SK-N-SH (cell line): ENCODE data around the gene PXN. TPM values are rescaled to one million over a fixed set of nuclear protein-coding genes. Genes with fewer than 3 reads are reported as not detected.

ENCODE experiments used
- CTCF ChIA-PET: fragments of 300-600, 350-600 bp; formaldehyde crosslinking; extraction: SDS; loops from one replicate; lab custom pipeline; 2021; lab: Yijun Ruan, JAX
- POLR2A ChIA-PET: fragments of 350-600 bp; sonication (Branson Sonifier 250); formaldehyde crosslinking; extraction: SDS; loops from one replicate; lab custom pipeline; 2020; ENCODE audit warnings: antibody characterized with exemption, inconsistent platforms; lab: Yijun Ruan, JAX
- DNase-seq: peaks from one replicate; pipeline ENCODE4 v3.0.0; 2012
- H2AFZ ChIP-seq: fragments of 200-600 bp; sonication (generic); 2 replicates; pipeline ENCODE4 v1.8.1; 2016; ENCODE audit warnings: antibody characterized with exemption, mild to moderate bottlenecking, low read depth
- H3F3A ChIP-seq: fragments of 200-600 bp; sonication (generic); replicated peaks from 2 replicates; pipeline ENCODE3; 2016; ENCODE audit warnings: antibody characterized with exemption, mild to moderate bottlenecking; ENCODE audit not compliant: insufficient read depth
- H3K27ac ChIP-seq, 2 experiments: fragments of 200-500 bp in 1 of 2; fragments of 200-600 bp in 1 of 2; sonication (Bioruptor generic) in 1 of 2; sonication (generic), shearing (Covaris generic) in 1 of 2; 2 replicates each; pipeline versions ENCODE4 v1.5.1 to v1.6.1; 2014 to 2016; ENCODE audit warnings: low read depth in 2 of 2, inconsistent platforms in 1 of 2, low read length in 1 of 2, mild to moderate bottlenecking in 1 of 2, mixed read lengths in 1 of 2
- H3K27me3 ChIP-seq: fragments of 200-600 bp; sonication (generic), shearing (Covaris generic); 2 replicates; pipeline ENCODE4 v1.6.1; 2016; ENCODE audit warnings: mixed run types; ENCODE audit not compliant: insufficient read depth
- H3K36me3 ChIP-seq, 2 experiments: fragments of 200-500 bp in 1 of 2; fragments of 200-600 bp in 1 of 2; sonication (Bioruptor generic) in 1 of 2; sonication (generic) in 1 of 2; replicated peaks in 1 of 2; 2 replicates each; pipeline versions ENCODE3 to v1.5.1; 2014 to 2016; ENCODE audit warnings: low read length in 1 of 2, mild to moderate bottlenecking in 1 of 2; ENCODE audit not compliant: insufficient read depth in 2 of 2, control insufficient read depth in 1 of 2
- H3K4me1 ChIP-seq, 2 experiments: fragments of 200-500 bp in 1 of 2; fragments of 200-600 bp in 1 of 2; sonication (Bioruptor generic) in 1 of 2; sonication (generic), shearing (Covaris generic) in 1 of 2; 2 replicates each; pipeline versions ENCODE4 v1.5.1 to v1.6.1; 2014 to 2016; ENCODE audit warnings: low read depth in 1 of 2, low read length in 1 of 2, mixed run types in 1 of 2; ENCODE audit not compliant: insufficient read depth in 2 of 2, control insufficient read depth in 1 of 2
- H3K4me2 ChIP-seq: fragments of 200-600 bp; sonication (generic), shearing (Covaris generic); 2 replicates; pipeline ENCODE4 v1.6.1; 2017; ENCODE audit warnings: mixed run types
- H3K4me3 ChIP-seq, 2 experiments: fragments of 200-500 bp in 1 of 2; fragments of 200-600 bp in 1 of 2; sonication (Bioruptor generic) in 1 of 2; sonication (generic), shearing (Covaris generic) in 1 of 2; 2 replicates each; pipeline versions ENCODE4 v1.5.1 to v1.8.1; 2014 to 2016; ENCODE audit warnings: low read depth in 2 of 2, inconsistent platforms in 1 of 2, low read length in 1 of 2, mild to moderate bottlenecking in 1 of 2, mixed read lengths in 1 of 2, moderate library complexity in 1 of 2
- H3K79me2 ChIP-seq: fragments of 200-600 bp; sonication (generic); 2 replicates; pipeline ENCODE4 v1.8.1; 2017; ENCODE audit warnings: mild to moderate bottlenecking; ENCODE audit not compliant: insufficient read depth
- H3K9ac ChIP-seq: fragments of 200-600 bp; sonication (generic); 2 replicates; pipeline ENCODE4 v1.6.1; 2017; ENCODE audit warnings: mixed run types
- H3K9me2 ChIP-seq: fragments of 200-600 bp; sonication (generic); 2 replicates; pipeline ENCODE4 v1.6.1; 2017; ENCODE audit warnings: mixed run types
- H3K9me3 ChIP-seq: fragments of 200-600 bp; sonication (generic); 2 replicates; pipeline ENCODE4 v1.6.1; 2017; ENCODE audit warnings: mixed run types, mild to moderate bottlenecking, moderate library complexity
- H4K20me1 ChIP-seq: fragments of 200-600 bp; sonication (generic); 2 replicates; pipeline ENCODE4 v1.6.1; 2017; ENCODE audit warnings: mild to moderate bottlenecking, mixed run types; ENCODE audit not compliant: insufficient read depth
- CTCF ChIP-seq: fragments of 200-600 bp; sonication (generic); IDR thresholded peaks from 2 replicates; pipeline ENCODE4 v1.6.1; 2017; ENCODE audit warnings: antibody characterized with exemption, mild to moderate bottlenecking, moderate library complexity
- ELF1 ChIP-seq: IDR thresholded peaks from 2 replicates; pipeline ENCODE4 v1.4.0; 2012
- EP300 ChIP-seq, 2 experiments: IDR thresholded peaks; 2 replicates each; pipeline versions ENCODE4 v1.4.0 to v1.6.1; 2012; ENCODE audit warnings: borderline replicate concordance in 1 of 2, low read depth in 1 of 2, low read length in 1 of 2
- EZH2phosphoT487 ChIP-seq: fragments of 200-600 bp; sonication (generic); IDR thresholded peaks from 2 replicates; pipeline ENCODE4 v1.6.1; 2017; ENCODE audit warnings: low read depth, mixed run types, mild to moderate bottlenecking, antibody characterized with exemption, moderate library complexity, borderline replicate concordance
- GABPA ChIP-seq: IDR thresholded peaks from 2 replicates; pipeline ENCODE4 v1.4.0; 2012; ENCODE audit warnings: low read depth, mild to moderate bottlenecking
- MAX ChIP-seq: IDR thresholded peaks from 2 replicates; pipeline ENCODE4 v1.4.0; 2012; ENCODE audit warnings: low read depth
- MEF2A ChIP-seq: IDR thresholded peaks from 2 replicates; pipeline ENCODE4 v1.4.0; 2012; ENCODE audit warnings: low read depth, borderline replicate concordance
- MXI1 ChIP-seq: IDR thresholded peaks from 2 replicates; pipeline ENCODE4 v1.6.1; 2012; ENCODE audit warnings: mild to moderate bottlenecking, low read depth, low read length, improper control_type of control experiment
- NRF1 ChIP-seq: IDR thresholded peaks from 2 replicates; pipeline ENCODE4 v1.6.1; 2012; ENCODE audit warnings: low read depth, mild to moderate bottlenecking, low read length
- PBX3 ChIP-seq: IDR thresholded peaks from 2 replicates; pipeline ENCODE4; 2012
- RAD21 ChIP-seq: IDR thresholded peaks from 2 replicates; pipeline ENCODE4 v1.6.1; 2012; ENCODE audit warnings: mild to moderate bottlenecking, low read length
- REST ChIP-seq: IDR thresholded peaks from 2 replicates; pipeline ENCODE4 v1.6.1; 2012; ENCODE audit warnings: mild to moderate bottlenecking, low read depth, low read length, moderate library complexity
- RFX5 ChIP-seq: IDR thresholded peaks from 2 replicates; pipeline ENCODE4 v1.6.1; 2012; ENCODE audit warnings: mild to moderate bottlenecking, improper control_type of control experiment, low read length
- SIN3A ChIP-seq: IDR thresholded peaks from 2 replicates; pipeline ENCODE4 v1.6.1; 2012; ENCODE audit warnings: low read depth, mild to moderate bottlenecking, low read length, moderate library complexity, borderline replicate concordance
- SMC3 ChIP-seq: IDR thresholded peaks from 2 replicates; pipeline ENCODE4 v1.6.1; 2012; ENCODE audit warnings: low read depth, low read length, improper control_type of control experiment
- TAF1 ChIP-seq: IDR thresholded peaks from 2 replicates; pipeline ENCODE4 v1.6.1; 2012; ENCODE audit warnings: low read depth, mild to moderate bottlenecking, low read length, moderate library complexity, borderline replicate concordance
- TEAD4 ChIP-seq: IDR thresholded peaks from 2 replicates; pipeline ENCODE4 v1.4.0; 2012; ENCODE audit warnings: mild to moderate bottlenecking, borderline replicate concordance; ENCODE audit not compliant: insufficient read depth
- YY1 ChIP-seq: IDR thresholded peaks from 2 replicates; pipeline ENCODE4 v1.4.0; 2012; ENCODE audit warnings: low read depth, mild to moderate bottlenecking
- WGBS: methylation state at CpG from one replicate; pipeline ENCODE4 v1.1.6; 2017; ENCODE audit warnings: low lambda C conversion rate; 5-methylcytosine and 5-hydroxymethylcytosine counted together
- polyA plus RNA-seq, 3 experiments: library from polyadenylated mRNA; depleted of rRNA; stranded (reverse); fragments of >200 nt; gene quantifications; 2 replicates each; pipeline ENCODE4 v1.2.3, GENCODE V29; 2012

The PXN gene
- polyA plus RNA-seq, 1 of the 3 experiments (the other 2 are of a cell fraction), result 89.0 TPM

- H3K79me2 ChIP-seq, result no peaks in the 10 kb centered on the region
- H3K4me3 ChIP-seq, result no peak overlapping the region
- ChIA-PET CTCF (interaction anchor here (1.8 kb wide), 1 partner anchor 50 kb away, joined by 7 read pairs; no protein-coding TSS in a partner anchor), POLR2A (interaction anchor here (2.1 kb wide), 1 partner anchor 13 kb away, joined by 12 read pairs; the partner anchor contains the start of gene RNU4-2)
- H3K27me3 ChIP-seq, result no peaks in the 10 kb centered on the region
- DNase-seq, result no peak
- no peaks in the 10 kb centered on the region for H3K9me2 ChIP-seq
- H3K9me3 ChIP-seq, result no peaks in the 10 kb centered on the region
- no peaks in the 10 kb centered on the region for H3K4me1 ChIP-seq
- H3K9ac ChIP-seq, result no peak overlapping the region
- H4K20me1 ChIP-seq, result no peaks in the 10 kb centered on the region
- H3K36me3 ChIP-seq, result no peaks in the 10 kb centered on the region
- no peak overlapping the region for H3K4me2 ChIP-seq
- WGBS, result 91% methylated on average over 31 of the region's 57 CpGs
- no peaks in the 10 kb centered on the region for H3F3A ChIP-seq
- H2AFZ ChIP-seq, result no peak overlapping the region
- H3K27ac ChIP-seq, result no peak overlapping the region
- no peak for TF ChIP-seq EP300 (IDR thresholded peaks at IDR 0.05; ENCODE audit: borderline replicate concordance in 1 of 2, low read depth in 1 of 2, low read length in 1 of 2)
- TF ChIP-seq SMC3, result no peak
- TF ChIP-seq YY1, result no peak
- no peak for TF ChIP-seq TEAD4
- TF ChIP-seq TAF1, result no peak
- TF ChIP-seq CTCF, result no peak
Observed at GRCh38 chr12:120278137-120279069, 12.9 kb upstream of the PXN start.

- H3K79me2 ChIP-seq, result no peaks in the 10 kb centered on the region
- H3K27ac ChIP-seq, result no peak overlapping the region
- no peaks in the 10 kb centered on the region for H3K27me3 ChIP-seq
- H3K4me1 ChIP-seq, result no peaks in the 10 kb centered on the region
- H3K9ac ChIP-seq, result no peak overlapping the region
- DNase-seq, result no peak
- no peak overlapping the region for H3K4me2 ChIP-seq
- CTCF ChIA-PET, result interaction anchor here (1.6 to 3.3 kb wide), 2 partner anchors 9 to 49 kb away, joined by 3 to 14 read pairs; no protein-coding TSS in a partner anchor
- no peaks in the 10 kb centered on the region for H3F3A ChIP-seq
- H3K36me3 ChIP-seq, result no peaks in the 10 kb centered on the region
- H4K20me1 ChIP-seq, result no peaks in the 10 kb centered on the region
- no peaks in the 10 kb centered on the region for H3K9me2 ChIP-seq
- H3K9me3 ChIP-seq, result no peaks in the 10 kb centered on the region
- WGBS, result 89% methylated on average over 6 of the region's 6 CpGs
- no peak overlapping the region for H3K4me3 ChIP-seq
- no peak overlapping the region for H2AFZ ChIP-seq
- POLR2A ChIA-PET, result no interaction called here
- TF ChIP-seq MAX (no peak), REST (no peak), NRF1 (no peak), RFX5 (no peak), MEF2A (no peak), ELF1 (no peak), MXI1 (no peak), TEAD4 (no peak), TAF1 (no peak), EZH2phosphoT487 (no peak), SIN3A (no peak), RAD21 (no peak), GABPA (no peak), PBX3 (no peak)
Observed at GRCh38 chr12:120276734-120277133, 11.2 kb upstream of the PXN start.
